GM12878 (cell line): Measurements from ENCODE around the gene TRMT13. TPM values are rescaled to one million over a fixed set of nuclear protein-coding genes. Genes with fewer than 3 reads are reported as not detected.

ENCODE experiments used
- ATAC-seq: fragments of 200-7000 bp; cut with Tn5 transposase; 3 replicates; pipeline ENCODE4 v1.9.1; 2020; ENCODE audit warnings: mild to moderate bottlenecking, moderate library complexity
- BruUV-seq: library from RNA; stranded (reverse); fragments of 400-500 nt; replicated peaks from 2 replicates; lab custom pipeline; 2021; lab: Mats Ljungman, UMichigan
- CTCF ChIA-PET: fragments of 300-600 bp; sonication (Branson Sonifier 250); formaldehyde crosslinking; extraction: SDS; loops from one replicate; lab custom pipeline; 2021; ENCODE audit warnings: inconsistent platforms; lab: Yijun Ruan, JAX
- POLR2A ChIA-PET: fragments of 350-600 bp; formaldehyde crosslinking; extraction: SDS; loops from one replicate; lab custom pipeline; 2021; ENCODE audit warnings: inconsistent platforms; lab: Charles Lee
- RAD21 ChIA-PET: fragments of 300-600 bp; sonication (Branson Sonifier 250); formaldehyde crosslinking; loops from one replicate; lab custom pipeline; 2023; ENCODE audit warnings: antibody characterized with exemption; ENCODE audit not compliant: unreplicated experiment; lab: Charles Lee
- SMC1A ChIA-PET: fragments of 300-600 bp; sonication (Branson Sonifier 250); formaldehyde crosslinking; loops from one replicate; lab custom pipeline; 2023; ENCODE audit not compliant: unreplicated experiment, uncharacterized antibody; lab: Charles Lee
- DNase-seq: peaks from one replicate; pipeline ENCODE4 v3.0.0-alpha.2; 2011; ENCODE audit warnings: low read depth, low spot score
- FAIRE-seq: peaks from 3 replicates; lab custom pipeline; 2011; peaks lifted over from hg19 to GRCh38; lab: Jason Lieb, UNC
- H2AFZ ChIP-seq: 2 replicates; pipeline ENCODE4 v1.6.0; 2011; ENCODE audit warnings: low read depth, low read length, control low read depth; ENCODE audit not compliant: control insufficient read depth
- H3K27ac ChIP-seq: 2 replicates; pipeline ENCODE4 v1.5.1; 2011; ENCODE audit warnings: control low read depth; ENCODE audit not compliant: control insufficient read depth, insufficient read depth
- H3K27me3 ChIP-seq, 2 experiments: replicated peaks in 1 of 2; 2 replicates each; pipeline versions ENCODE4 v1.6.0 to v1.6.1; 2011; ENCODE audit warnings: low read length in 1 of 2; ENCODE audit not compliant: control insufficient read depth in 2 of 2, insufficient read depth in 2 of 2
- H3K36me3 ChIP-seq, 2 experiments: 2 replicates each; pipeline ENCODE4 v1.5.1; 2011; ENCODE audit warnings: low read length in 1 of 2; ENCODE audit not compliant: control insufficient read depth in 2 of 2, insufficient read depth in 2 of 2
- H3K4me1 ChIP-seq: 2 replicates; pipeline ENCODE4 v1.6.1; 2011; ENCODE audit warnings: mild to moderate bottlenecking, low read length, moderate library complexity, mixed read lengths; ENCODE audit not compliant: control insufficient read depth, insufficient read depth
- H3K4me2 ChIP-seq: 2 replicates; pipeline ENCODE4 v1.6.0; 2011; ENCODE audit warnings: control low read depth; ENCODE audit not compliant: control insufficient read depth, insufficient read depth
- H3K4me3 ChIP-seq: fragments of 200-600 bp; sonication (generic); 2 replicates; pipeline ENCODE4 v1.5.1; 2016
- H3K79me2 ChIP-seq: 2 replicates; pipeline ENCODE4 v1.6.0; 2011; ENCODE audit warnings: low read length; ENCODE audit not compliant: control insufficient read depth, insufficient read depth
- H3K9ac ChIP-seq: 2 replicates; pipeline ENCODE4 v1.8.0; 2011; ENCODE audit warnings: low read length, control low read depth, mixed read lengths; ENCODE audit not compliant: control insufficient read depth, insufficient read depth
- H3K9me3 ChIP-seq: replicated peaks from 3 replicates; pipeline ENCODE4 v1.5.1; 2011; ENCODE audit warnings: mild to moderate bottlenecking, low read length; ENCODE audit not compliant: control insufficient read depth, insufficient read depth
- H4K20me1 ChIP-seq: 2 replicates; pipeline ENCODE4 v1.6.0; 2011; ENCODE audit not compliant: control insufficient read depth, insufficient read depth
- FOXK2 ChIP-seq: fragments of 450-650 bp; IDR thresholded peaks from 2 replicates; pipeline ENCODE4 v1.6.1; 2017; ENCODE audit warnings: mild to moderate bottlenecking, moderate library complexity
- GATAD2B ChIP-seq: fragments of 450-650 bp; conservative IDR thresholded peaks from 2 replicates; pipeline ENCODE4 v1.6.1; 2017; ENCODE audit warnings: low read depth, mild to moderate bottlenecking, moderate library complexity
- IRF4 ChIP-seq: IDR thresholded peaks from 2 replicates; pipeline ENCODE4 v1.6.1; 2011; ENCODE audit warnings: low read depth, low read length
- JUNB ChIP-seq: IDR thresholded peaks from 2 replicates; pipeline ENCODE4 v1.6.1; 2016; ENCODE audit warnings: antibody characterized with exemption, mild to moderate bottlenecking
- MEF2A ChIP-seq: IDR thresholded peaks from 2 replicates; pipeline ENCODE4 v1.6.1; 2011; ENCODE audit warnings: low read depth, mild to moderate bottlenecking, low read length, moderate library complexity; ENCODE audit not compliant: insufficient read depth
- MYB ChIP-seq: fragments of 150-350 bp; IDR thresholded peaks from 2 replicates; pipeline ENCODE4 v1.6.1; 2014; ENCODE audit warnings: mild to moderate bottlenecking, low read depth, low read length, borderline replicate concordance
- NRF1 ChIP-seq: conservative IDR thresholded peaks from 2 replicates; pipeline ENCODE4 v1.6.1; 2011; ENCODE audit warnings: mild to moderate bottlenecking, low read depth, low read length, improper control_type of control experiment
- STAT1 ChIP-seq: fragments of 450-650 bp; conservative IDR thresholded peaks from 2 replicates; pipeline ENCODE4 v1.6.1; 2014; ENCODE audit warnings: antibody characterized with exemption, mild to moderate bottlenecking
- TCF3 ChIP-seq: IDR thresholded peaks from 2 replicates; pipeline ENCODE4 v1.6.1; 2012; ENCODE audit warnings: low read depth, mild to moderate bottlenecking, low read length, borderline replicate concordance; ENCODE audit not compliant: insufficient read depth
- WGBS: methylation state at CpG from one replicate; pipeline ENCODE4 v1.1.6; 2016; ENCODE audit warnings: low lambda C conversion rate; ENCODE audit not compliant: insufficient replicate concordance, insufficient coverage; ENCODE audit errors: missing lambda C conversion rate; 5-methylcytosine and 5-hydroxymethylcytosine counted together
- in situ Hi-C: fragments of 300-500 bp; cut with MboI; formaldehyde crosslinking; loops from 9 replicates; pipeline ENCODE4 v1.14.3; 2018; ENCODE audit warnings: mixed read lengths
- intact Hi-C: fragments of 100-400 bp; cut with micrococcal nuclease; formaldehyde crosslinking; loops from one replicate; pipeline ENCODE4 v1.14.2; 2022; ENCODE audit not compliant: unreplicated experiment
- polyA plus RNA-seq, 11 experiments: library from polyadenylated mRNA; depleted of rRNA in 4 of 11; unstranded in 6 of 11; stranded (reverse) in 5 of 11; fragments of >200 nt; fragmentation: Nextera tagmentation in 4 of 11; fragmentation: Illumina TruSeq in 1 of 11; extraction: Ambion mirVana in 4 of 11; extraction: Trizol in 1 of 11; gene quantifications; 1 replicate in 1 of 11; 2 replicates in 10 of 11; pipeline versions ENCODE4 v1.2.1 to v1.2.3, GENCODE V29; 2011 to 2016; ENCODE audit warnings: inconsistent platforms in 2 of 11, missing spikeins in 2 of 11, low read depth in 1 of 11
- total RNA-seq, 4 experiments: library from RNA; depleted of rRNA in 3 of 4; stranded (reverse); fragments of >200 nt in 3 of 4; fragmentation: Illumina TruSeq in 1 of 4; extraction: Trizol in 1 of 4; gene quantifications; 2 replicates each; pipeline versions ENCODE4 v1.2.1 to v1.2.3, GENCODE V29; 2013 to 2021
- TF ChIP-seq, protein P1 (sequence below): fragments of 450-650 bp; IDR thresholded peaks from 2 replicates; pipeline ENCODE4 v1.6.1; 2018; ENCODE audit warnings: mild to moderate bottlenecking, low read depth, moderate library complexity; ENCODE audit not compliant: partially characterized antibody
- TF ChIP-seq, protein P2 (sequence below): fragments of 450-650 bp; IDR thresholded peaks from 2 replicates; pipeline ENCODE4 v1.6.1; 2016; ENCODE audit warnings: mild to moderate bottlenecking
- TF ChIP-seq, protein P3 (sequence below): fragments of 450-650 bp; IDR thresholded peaks from 2 replicates; pipeline ENCODE4 v1.6.1; 2017; ENCODE audit warnings: mild to moderate bottlenecking, moderate library complexity

TRMT13 gene
- total and polyA plus RNA-seq, 10 of the 15 experiments (the other 5 are each of a cell fraction or from before 2014, with no cell fraction given) = 13.7 to 26.6 (median 21.9) TPM

DNA sequence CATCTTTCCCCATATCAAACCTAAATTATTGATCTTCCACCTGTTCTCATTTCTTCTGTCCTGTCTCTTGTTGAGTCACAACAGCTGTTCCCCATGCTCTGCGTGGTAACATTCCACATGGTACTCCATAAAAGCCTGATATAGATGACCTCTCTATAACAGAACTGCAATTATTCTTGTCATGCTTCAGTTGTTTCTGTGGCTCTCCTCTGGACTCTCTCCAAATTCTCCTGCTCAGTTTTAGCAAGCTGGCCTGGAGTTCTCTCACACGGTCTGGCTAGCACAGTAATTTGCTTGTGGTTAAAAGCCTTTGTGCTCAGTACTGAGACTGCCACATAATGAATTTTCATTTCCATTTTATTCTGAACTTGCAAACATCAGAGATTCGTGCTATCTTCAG, 55.7 kb downstream of the TRMT13 start (continued):
- TF ChIP-seq, protein P1, sequence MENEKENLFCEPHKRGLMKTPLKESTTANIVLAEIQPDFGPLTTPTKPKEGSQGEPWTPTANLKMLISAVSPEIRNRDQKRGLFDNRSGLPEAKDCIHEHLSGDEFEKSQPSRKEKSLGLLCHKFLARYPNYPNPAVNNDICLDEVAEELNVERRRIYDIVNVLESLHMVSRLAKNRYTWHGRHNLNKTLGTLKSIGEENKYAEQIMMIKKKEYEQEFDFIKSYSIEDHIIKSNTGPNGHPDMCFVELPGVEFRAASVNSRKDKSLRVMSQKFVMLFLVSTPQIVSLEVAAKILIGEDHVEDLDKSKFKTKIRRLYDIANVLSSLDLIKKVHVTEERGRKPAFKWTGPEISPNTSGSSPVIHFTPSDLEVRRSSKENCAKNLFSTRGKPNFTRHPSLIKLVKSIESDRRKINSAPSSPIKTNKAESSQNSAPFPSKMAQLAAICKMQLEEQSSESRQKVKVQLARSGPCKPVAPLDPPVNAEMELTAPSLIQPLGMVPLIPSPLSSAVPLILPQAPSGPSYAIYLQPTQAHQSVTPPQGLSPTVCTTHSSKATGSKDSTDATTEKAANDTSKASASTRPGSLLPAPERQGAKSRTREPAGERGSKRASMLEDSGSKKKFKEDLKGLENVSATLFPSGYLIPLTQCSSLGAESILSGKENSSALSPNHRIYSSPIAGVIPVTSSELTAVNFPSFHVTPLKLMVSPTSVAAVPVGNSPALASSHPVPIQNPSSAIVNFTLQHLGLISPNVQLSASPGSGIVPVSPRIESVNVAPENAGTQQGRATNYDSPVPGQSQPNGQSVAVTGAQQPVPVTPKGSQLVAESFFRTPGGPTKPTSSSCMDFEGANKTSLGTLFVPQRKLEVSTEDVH = no peak

DNA sequence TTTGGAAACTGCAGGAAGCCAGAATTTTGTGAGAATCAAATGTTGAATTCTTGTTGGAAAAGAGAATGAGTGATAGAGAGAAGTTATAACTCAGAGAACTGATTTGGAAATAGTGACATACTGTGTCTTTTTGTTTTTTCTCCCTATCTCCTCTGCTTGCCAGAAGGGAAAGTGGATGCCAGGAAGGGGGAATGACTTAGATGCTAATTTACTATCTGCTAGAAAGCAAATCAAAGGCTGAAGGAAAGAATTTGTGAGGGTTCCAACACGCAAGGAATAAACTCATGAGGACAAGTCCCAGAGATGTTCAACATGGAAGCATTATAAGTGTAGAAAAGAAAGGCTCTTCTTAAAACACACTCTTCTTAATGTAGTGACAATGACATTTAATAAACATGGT, 65.6 kb downstream of the TRMT13 start:
- ATAC-seq (no peak), FAIRE-seq (no peak), DNase-seq (no peak)
- WGBS = 92% methylated on average over 1 of the region's 1 CpG
- RAD21 ChIA-PET = no interaction called here
- intact Hi-C loops (no loop called here), in situ Hi-C loops (no loop called here)
- no peak overlapping the region for H3K9ac ChIP-seq
- peaks cover 0 to 12% of the 10 kb centered on the region in 2 experiments for H3K36me3 ChIP-seq
- no peaks in the 10 kb centered on the region for H3K4me1 ChIP-seq
- CTCF ChIA-PET = no interaction called here
- H4K20me1 ChIP-seq = no peaks in the 10 kb centered on the region
- POLR2A ChIA-PET = no interaction called here
- H3K27ac ChIP-seq = no peak overlapping the region
- no peaks in the 10 kb centered on the region for H3K9me3 ChIP-seq
- no peaks in the 10 kb centered on the region for H3K27me3 ChIP-seq
- no peak overlapping the region for H2AFZ ChIP-seq
- SMC1A ChIA-PET = no interaction called here
- no peak overlapping the region for H3K4me3 ChIP-seq
- no peaks in the 10 kb centered on the region for H3K79me2 ChIP-seq
- H3K4me2 ChIP-seq = no peak overlapping the region
- BruUV-seq = no TSS peak
- TF ChIP-seq IRF4 (no peak), MYB (no peak), MEF2A (no peak), STAT1 (no peak), NRF1 (no peak), GATAD2B (no peak), JUNB (no peak), FOXK2 (no peak), TCF3 (no peak)
- TF ChIP-seq, protein P1 = no peak
- TF ChIP-seq, protein P2, sequence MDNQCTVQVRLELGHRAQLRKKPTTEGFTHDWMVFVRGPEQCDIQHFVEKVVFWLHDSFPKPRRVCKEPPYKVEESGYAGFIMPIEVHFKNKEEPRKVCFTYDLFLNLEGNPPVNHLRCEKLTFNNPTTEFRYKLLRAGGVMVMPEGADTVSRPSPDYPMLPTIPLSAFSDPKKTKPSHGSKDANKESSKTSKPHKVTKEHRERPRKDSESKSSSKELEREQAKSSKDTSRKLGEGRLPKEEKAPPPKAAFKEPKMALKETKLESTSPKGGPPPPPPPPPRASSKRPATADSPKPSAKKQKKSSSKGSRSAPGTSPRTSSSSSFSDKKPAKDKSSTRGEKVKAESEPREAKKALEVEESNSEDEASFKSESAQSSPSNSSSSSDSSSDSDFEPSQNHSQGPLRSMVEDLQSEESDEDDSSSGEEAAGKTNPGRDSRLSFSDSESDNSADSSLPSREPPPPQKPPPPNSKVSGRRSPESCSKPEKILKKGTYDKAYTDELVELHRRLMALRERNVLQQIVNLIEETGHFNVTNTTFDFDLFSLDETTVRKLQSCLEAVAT = no peak
- TF ChIP-seq, protein P3, sequence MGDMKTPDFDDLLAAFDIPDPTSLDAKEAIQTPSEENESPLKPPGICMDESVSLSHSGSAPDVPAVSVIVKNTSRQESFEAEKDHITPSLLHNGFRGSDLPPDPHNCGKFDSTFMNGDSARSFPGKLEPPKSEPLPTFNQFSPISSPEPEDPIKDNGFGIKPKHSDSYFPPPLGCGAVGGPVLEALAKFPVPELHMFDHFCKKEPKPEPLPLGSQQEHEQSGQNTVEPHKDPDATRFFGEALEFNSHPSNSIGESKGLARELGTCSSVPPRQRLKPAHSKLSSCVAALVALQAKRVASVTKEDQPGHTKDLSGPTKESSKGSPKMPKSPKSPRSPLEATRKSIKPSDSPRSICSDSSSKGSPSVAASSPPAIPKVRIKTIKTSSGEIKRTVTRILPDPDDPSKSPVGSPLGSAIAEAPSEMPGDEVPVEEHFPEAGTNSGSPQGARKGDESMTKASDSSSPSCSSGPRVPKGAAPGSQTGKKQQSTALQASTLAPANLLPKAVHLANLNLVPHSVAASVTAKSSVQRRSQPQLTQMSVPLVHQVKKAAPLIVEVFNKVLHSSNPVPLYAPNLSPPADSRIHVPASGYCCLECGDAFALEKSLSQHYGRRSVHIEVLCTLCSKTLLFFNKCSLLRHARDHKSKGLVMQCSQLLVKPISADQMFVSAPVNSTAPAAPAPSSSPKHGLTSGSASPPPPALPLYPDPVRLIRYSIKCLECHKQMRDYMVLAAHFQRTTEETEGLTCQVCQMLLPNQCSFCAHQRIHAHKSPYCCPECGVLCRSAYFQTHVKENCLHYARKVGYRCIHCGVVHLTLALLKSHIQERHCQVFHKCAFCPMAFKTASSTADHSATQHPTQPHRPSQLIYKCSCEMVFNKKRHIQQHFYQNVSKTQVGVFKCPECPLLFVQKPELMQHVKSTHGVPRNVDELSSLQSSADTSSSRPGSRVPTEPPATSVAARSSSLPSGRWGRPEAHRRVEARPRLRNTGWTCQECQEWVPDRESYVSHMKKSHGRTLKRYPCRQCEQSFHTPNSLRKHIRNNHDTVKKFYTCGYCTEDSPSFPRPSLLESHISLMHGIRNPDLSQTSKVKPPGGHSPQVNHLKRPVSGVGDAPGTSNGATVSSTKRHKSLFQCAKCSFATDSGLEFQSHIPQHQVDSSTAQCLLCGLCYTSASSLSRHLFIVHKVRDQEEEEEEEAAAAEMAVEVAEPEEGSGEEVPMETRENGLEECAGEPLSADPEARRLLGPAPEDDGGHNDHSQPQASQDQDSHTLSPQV = no peak
